Sigmoid colon (tissue), 4 donors: ENCODE measurements around the gene BRF1.

Experiments
- CTCF ChIP-seq, 4 experiments: fragments of 450-650 bp in 3 of 4; fragments of 200-600 bp in 1 of 4; IDR thresholded peaks; one replicate each; pipeline ENCODE4 v1.5.1; 2016 to 2019; ENCODE audit warnings: antibody characterized with exemption in 4 of 4, mild to moderate bottlenecking in 3 of 4, moderate library complexity in 2 of 4
- EP300 ChIP-seq, 4 donors: sonication (generic); formaldehyde crosslinking; IDR thresholded peaks; one replicate each; pipeline ENCODE4 v1.6.1; 2017; ENCODE audit warnings: antibody characterized with exemption in 4 of 4
- POLR2A ChIP-seq, 2 donors: fragments of 450-650 bp; IDR thresholded peaks; one replicate each; pipeline ENCODE4 v1.6.1; 2016; ENCODE audit warnings: antibody characterized with exemption in 2 of 2, mild to moderate bottlenecking in 2 of 2, moderate library complexity in 2 of 2
- POLR2AphosphoS5 ChIP-seq, 4 donors: sonication (generic); formaldehyde crosslinking; IDR thresholded peaks; one replicate each; pipeline ENCODE4 v1.6.1; 2017; ENCODE audit warnings: antibody characterized with exemption in 4 of 4

DNA sequence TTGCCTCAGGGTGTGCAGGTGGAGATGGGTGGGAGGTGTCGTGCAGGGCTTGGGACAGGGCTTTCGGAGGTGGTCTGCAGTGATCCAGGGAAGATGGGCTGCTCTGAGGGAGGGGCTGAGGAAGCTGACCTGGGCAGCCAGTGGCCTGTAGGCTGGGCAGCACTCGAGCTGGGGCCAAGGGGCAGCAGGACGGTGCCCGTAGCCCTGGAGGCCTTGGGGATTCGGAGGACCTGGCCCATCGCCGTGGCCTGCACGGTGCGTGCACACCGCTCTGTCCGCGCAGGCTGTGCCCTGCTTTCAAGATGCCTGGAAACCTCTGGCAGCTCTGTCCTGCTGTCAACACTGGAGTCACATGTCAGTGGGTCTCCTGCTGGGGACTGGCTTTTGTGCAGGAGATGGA lies 22.9 kb upstream of the BRF1 start:
- TF ChIP-seq CTCF (IDR thresholded peaks at IDR 0.05), result no peak
- no peak for TF ChIP-seq POLR2AphosphoS5 (IDR thresholded peaks at IDR 0.05)
- TF ChIP-seq POLR2A (IDR thresholded peaks at IDR 0.05), result no peak
- no peak for TF ChIP-seq EP300 (IDR thresholded peaks at IDR 0.05)
